Embryonic facial prominence (tissue), 1 donor: ENCODE results near the gene RAB28.

ENCODE experiments used
- DNase-seq: peaks from one replicate; pipeline ENCODE4 v3.0.0-alpha.2; 2016; ENCODE audit errors: extremely low spot score

RAB28 gene

GRCh38 chr4:13371048-13371447 is 113.1 kb downstream of the RAB28 start:
- DNase-seq: no peak

- DNase-seq: no peak
Observed at GRCh38 chr4:13368217-13368616, 115.9 kb downstream of the RAB28 start.

GRCh38 chr4:13367691-13368090 is 116.4 kb downstream of the RAB28 start:
- DNase-seq: no peak

- DNase-seq: no peak
Observed at GRCh38 chr4:13367244-13367643, 116.9 kb downstream of the RAB28 start.

- DNase-seq: no peak
Observed at GRCh38 chr4:13365195-13365594, 118.9 kb downstream of the RAB28 start.

GRCh38 chr4:13364653-13365052 is 119.5 kb downstream of the RAB28 start:
- no peak for DNase-seq

GRCh38 chr4:13364172-13364571 is 120.0 kb downstream of the RAB28 start:
- no peak for DNase-seq

- DNase-seq: no peak
Observed at GRCh38 chr4:13359809-13360208, 124.3 kb downstream of the RAB28 start.

- no peak for DNase-seq
Observed at GRCh38 chr4:13355111-13355880, 128.8 kb downstream of the RAB28 start.

- DNase-seq: no peak
Observed at GRCh38 chr4:13349096-13349495, 135.0 kb downstream of the RAB28 start.

GRCh38 chr4:13348216-13348615 is 135.9 kb downstream of the RAB28 start:
- DNase-seq: no peak

GRCh38 chr4:13347517-13348125 is 136.5 kb downstream of the RAB28 start:
- no peak for DNase-seq

- DNase-seq: no peak
Observed at GRCh38 chr4:13344216-13344615, 139.9 kb downstream of the RAB28 start.

GRCh38 chr4:13340672-13341071 is 143.5 kb downstream of the RAB28 start:
- DNase-seq: no peak

- DNase-seq: no peak
Observed at GRCh38 chr4:13331827-13332226, 152.3 kb downstream of the RAB28 start.

GRCh38 chr4:13329963-13330362 is 154.2 kb downstream of the RAB28 start:
- DNase-seq: no peak

GRCh38 chr4:13329340-13329850 is 154.7 kb downstream of the RAB28 start:
- DNase-seq: no peak

GRCh38 chr4:13328591-13328990 is 155.5 kb downstream of the RAB28 start:
- no peak for DNase-seq

- DNase-seq: no peak
Observed at GRCh38 chr4:13327991-13328390, 156.1 kb downstream of the RAB28 start.

- no peak for DNase-seq
Observed at GRCh38 chr4:13325744-13326143, 158.4 kb downstream of the RAB28 start.

- no peak for DNase-seq
Observed at GRCh38 chr4:13323921-13324320, 160.2 kb downstream of the RAB28 start.

GRCh38 chr4:13322681-13323101 is 161.4 kb downstream of the RAB28 start:
- DNase-seq: no peak
